Measurements from ENCODE around the gene SPECC1L.

SPECC1L gene

GRCh38 chr22:24401931-24402367, 131.3 kb downstream of the SPECC1L start:
- peak in 1 of 4 experiments; percentile 12 for DNase-seq

- peak; percentile 87 to 93 (median 90) for DNase-seq
Observed at GRCh38 chr22:24402460-24403192, 132.0 kb downstream of the SPECC1L start.

- DNase-seq = no peak
Observed at GRCh38 chr22:24403346-24403745, 132.7 kb downstream of the SPECC1L start.

- DNase-seq = no peak
Observed at GRCh38 chr22:24404561-24405275, 134.1 kb downstream of the SPECC1L start.

- no peak for DNase-seq
Observed at GRCh38 chr22:24405631-24406321, 135.1 kb downstream of the SPECC1L start.

- DNase-seq = no peak
Observed at GRCh38 chr22:24406322-24407277, 136.0 kb downstream of the SPECC1L start.

GRCh38 chr22:24407278-24407665, 136.6 kb downstream of the SPECC1L start:
- no peak for DNase-seq

- DNase-seq = no peak
Observed at GRCh38 chr22:24407884-24408283, 137.3 kb downstream of the SPECC1L start.

GRCh38 chr22:24408630-24409029, 138.0 kb downstream of the SPECC1L start:
- no peak for DNase-seq

GRCh38 chr22:24409707-24410106, 139.1 kb downstream of the SPECC1L start:
- no peak for DNase-seq

GRCh38 chr22:24410110-24410856, 139.7 kb downstream of the SPECC1L start:
- DNase-seq = no peak

GRCh38 chr22:24411256-24412004, 140.8 kb downstream of the SPECC1L start:
- no peak for DNase-seq

GRCh38 chr22:24412274-24412673, 141.6 kb downstream of the SPECC1L start:
- no peak for DNase-seq

GRCh38 chr22:24413271-24413670, 142.6 kb downstream of the SPECC1L start:
- DNase-seq = no peak

GRCh38 chr22:24413736-24414385, 143.2 kb downstream of the SPECC1L start:
- no peak for DNase-seq

GRCh38 chr22:24414523-24414922, 143.9 kb downstream of the SPECC1L start:
- DNase-seq = no peak

- DNase-seq = no peak
Observed at GRCh38 chr22:24414984-24415945, 144.6 kb downstream of the SPECC1L start.

- no peak for DNase-seq
Observed at GRCh38 chr22:24416095-24416494, 145.5 kb downstream of the SPECC1L start.

GRCh38 chr22:24416611-24417010, 146.0 kb downstream of the SPECC1L start:
- DNase-seq = no peak

Measured in suppressor macrophage (primary cell).